CD4-positive, alpha-beta T cell treated with Interleukin-1 beta for 1 hour (primary cell): ENCODE measurements around the gene PTPN4.
A peak's percentile ranks its signal among the peaks of the same experiment; 100 is the strongest.

Source experiments
- DNase-seq, 2 donors: peaks; one replicate each; pipeline ENCODE4 v3.0.0-alpha.2; 2020 to 2022

Gene PTPN4, protein sequence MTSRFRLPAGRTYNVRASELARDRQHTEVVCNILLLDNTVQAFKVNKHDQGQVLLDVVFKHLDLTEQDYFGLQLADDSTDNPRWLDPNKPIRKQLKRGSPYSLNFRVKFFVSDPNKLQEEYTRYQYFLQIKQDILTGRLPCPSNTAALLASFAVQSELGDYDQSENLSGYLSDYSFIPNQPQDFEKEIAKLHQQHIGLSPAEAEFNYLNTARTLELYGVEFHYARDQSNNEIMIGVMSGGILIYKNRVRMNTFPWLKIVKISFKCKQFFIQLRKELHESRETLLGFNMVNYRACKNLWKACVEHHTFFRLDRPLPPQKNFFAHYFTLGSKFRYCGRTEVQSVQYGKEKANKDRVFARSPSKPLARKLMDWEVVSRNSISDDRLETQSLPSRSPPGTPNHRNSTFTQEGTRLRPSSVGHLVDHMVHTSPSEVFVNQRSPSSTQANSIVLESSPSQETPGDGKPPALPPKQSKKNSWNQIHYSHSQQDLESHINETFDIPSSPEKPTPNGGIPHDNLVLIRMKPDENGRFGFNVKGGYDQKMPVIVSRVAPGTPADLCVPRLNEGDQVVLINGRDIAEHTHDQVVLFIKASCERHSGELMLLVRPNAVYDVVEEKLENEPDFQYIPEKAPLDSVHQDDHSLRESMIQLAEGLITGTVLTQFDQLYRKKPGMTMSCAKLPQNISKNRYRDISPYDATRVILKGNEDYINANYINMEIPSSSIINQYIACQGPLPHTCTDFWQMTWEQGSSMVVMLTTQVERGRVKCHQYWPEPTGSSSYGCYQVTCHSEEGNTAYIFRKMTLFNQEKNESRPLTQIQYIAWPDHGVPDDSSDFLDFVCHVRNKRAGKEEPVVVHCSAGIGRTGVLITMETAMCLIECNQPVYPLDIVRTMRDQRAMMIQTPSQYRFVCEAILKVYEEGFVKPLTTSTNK

DNA sequence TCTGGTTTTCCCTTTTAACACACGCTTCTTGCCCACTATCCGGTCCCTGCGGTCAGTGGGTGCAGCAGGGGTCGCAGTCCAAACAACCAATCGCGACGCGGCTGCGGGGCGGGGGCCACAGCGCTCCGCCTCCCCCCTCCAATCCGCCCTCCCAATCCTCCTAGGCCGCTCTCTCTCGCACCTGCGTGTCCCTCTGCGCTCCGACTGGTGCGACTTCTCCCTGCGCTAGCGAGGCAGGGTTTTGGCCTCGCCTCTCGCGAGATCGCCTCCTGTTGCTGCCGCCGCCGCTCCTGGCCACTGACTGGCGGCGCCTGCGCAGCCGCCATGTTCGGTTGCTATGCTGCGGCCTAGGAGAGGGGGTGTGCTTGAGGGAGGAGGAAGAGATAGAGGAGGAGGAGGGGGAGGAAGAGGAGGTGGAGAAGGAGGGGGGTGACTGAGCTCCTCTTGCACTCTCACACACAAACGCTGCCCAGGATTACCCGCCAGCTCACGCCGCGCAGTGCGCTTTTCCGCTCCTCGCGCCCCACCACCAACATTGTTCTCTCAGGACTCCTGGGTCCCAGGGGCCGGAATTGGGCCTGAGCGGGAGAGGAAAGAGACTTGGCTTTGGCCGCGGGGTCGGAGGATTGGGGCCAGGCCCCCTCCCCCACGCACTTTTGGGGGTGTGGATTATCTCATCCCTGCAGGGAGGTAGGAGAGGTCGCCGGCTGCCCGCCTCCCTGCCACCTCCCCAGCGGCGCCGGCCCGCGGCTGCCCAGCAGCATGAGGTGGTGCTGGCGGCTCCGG, at the start of gene PTPN4:
TSS of gene PTPN4 (plus strand) at position 472 of the 786 bp plus-strand sequence. CDS start 49,932 bp downstream, outside the sequence.
- DNase-seq, result peak; percentile 98 to 99

DNA sequence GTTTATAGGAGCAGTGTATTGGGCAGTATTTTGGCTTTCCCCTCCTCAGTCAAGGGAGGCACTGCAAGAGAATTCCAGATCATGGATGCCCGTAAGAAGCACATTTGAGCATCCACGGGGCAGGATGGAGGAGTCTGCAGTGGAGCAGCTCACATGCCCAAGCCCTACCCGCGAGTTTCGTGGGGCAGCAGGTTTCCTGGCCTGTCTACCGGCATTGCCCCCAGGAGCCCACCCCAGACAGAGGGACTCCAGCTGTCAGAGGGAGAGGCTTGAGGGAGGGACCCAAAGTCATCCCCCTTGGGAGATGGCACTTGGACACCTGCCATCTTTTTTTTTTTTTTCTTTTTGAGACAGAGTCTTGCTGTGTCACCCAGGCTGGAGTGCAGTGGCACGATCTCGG, 49.4 kb upstream of the PTPN4 start:
- DNase-seq, result no peak

DNA sequence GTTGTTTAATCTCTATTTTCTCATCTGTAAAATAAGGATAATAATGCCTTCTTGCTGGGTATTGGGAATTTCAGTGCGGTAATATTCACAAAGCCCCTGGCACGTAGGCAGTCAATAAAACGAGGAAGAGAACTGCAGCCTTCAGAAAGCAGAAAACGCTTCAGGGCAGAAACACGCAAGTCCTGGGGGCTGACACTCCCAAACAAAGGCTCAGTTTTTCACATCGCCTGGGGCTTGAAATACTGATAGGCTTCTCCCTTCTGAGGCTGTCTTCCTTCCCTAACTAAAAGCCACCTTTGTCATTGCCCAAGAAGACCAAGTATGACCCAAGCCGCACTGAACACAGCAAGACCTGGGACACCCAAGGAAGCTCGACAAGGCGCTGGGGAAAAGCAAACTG, 48.4 kb upstream of the PTPN4 start:
- no peak for DNase-seq

DNA sequence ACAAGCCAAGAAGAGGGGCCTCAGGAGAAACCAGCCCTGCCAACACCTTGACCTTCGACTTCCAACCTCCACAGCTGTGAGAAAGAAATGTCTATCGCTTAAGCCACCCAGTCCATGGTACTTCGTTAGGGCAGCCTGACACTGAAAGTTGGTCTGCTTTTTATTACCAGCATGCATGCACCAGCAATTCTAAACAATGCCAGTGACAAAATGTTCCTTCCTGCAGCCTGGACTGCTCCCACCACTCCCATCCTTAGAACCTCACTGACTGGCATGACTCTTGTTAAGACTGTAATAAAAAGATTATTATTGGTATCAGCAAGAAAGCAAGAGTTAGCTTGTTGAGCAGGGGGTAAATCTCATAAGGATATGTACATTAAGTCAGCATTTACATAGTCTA, 47.2 kb upstream of the PTPN4 start:
- DNase-seq, result no peak

DNA sequence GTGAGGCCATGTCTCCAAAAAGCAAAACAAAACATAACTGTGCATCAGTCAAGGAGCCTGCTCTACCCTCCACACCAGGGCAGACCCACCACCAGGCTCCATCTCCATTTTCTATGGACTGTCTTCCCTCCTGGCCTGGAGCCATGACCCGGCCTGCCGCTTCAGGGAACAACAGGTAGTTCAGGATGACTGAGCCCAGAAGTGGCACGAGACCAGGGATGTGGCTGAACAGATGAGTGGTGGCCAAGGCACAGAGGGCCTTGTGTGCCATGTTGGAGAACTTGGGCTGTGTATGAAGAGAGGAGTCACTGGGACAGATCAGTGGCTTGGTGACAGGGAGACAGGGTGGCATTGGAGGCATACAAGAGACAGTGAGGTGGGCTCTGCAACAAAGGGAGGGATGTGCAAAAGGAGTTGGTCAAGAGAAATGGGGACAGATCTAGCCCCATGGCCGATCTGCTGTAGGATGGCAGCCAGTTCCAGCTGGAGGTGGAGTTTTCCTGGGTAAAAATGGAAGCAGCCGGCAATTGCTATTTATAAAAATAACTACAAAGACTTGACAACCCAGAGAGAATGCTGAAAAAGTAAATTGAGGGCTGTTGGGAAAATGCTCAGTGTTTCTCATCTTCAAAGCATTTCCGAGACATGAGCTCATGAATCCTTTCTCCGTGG, 45.8 kb upstream of the PTPN4 start:
- no peak for DNase-seq

DNA sequence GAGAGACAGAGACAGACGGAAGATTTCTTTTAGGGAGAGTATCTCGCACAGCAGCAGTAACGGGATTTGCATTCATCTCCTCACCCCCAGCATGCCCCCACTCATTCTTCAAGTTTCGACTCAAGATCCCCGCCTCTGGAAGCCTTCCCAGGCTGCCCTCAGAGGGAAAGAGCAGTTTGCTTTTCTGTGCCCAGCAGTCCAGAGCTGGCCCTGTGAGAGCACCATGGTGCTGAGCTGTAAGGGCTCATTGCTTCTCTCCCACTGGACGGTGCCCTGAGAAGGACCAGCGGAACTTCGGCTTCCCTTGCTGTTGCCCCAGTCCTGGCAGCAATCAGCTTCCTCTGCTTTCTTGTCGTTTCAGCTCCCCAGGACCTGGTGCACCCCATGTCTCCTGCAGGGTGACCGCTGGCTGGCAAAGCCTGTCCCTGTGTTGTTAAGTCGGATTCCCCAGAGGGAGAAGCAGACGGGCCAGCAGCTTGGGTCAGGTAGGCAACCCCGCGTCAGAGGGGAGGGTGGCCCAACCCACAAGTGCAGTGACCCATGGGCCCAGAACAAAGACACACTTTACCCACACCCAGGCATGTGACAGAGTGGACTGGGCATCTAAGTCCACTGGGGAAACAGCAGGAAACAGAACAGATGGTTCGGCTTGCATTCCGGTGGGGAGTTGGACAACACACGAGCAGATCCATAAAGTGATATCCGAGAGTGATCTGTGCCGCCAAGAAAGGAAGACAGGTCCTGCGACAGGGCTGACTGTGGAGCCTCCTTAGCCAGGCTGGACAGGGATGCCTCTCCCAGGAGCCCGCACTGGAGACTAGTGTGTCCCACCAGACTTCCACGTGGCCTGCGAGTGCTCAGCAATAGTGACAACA, 44.1 kb upstream of the PTPN4 start:
- DNase-seq, result no peak

DNA sequence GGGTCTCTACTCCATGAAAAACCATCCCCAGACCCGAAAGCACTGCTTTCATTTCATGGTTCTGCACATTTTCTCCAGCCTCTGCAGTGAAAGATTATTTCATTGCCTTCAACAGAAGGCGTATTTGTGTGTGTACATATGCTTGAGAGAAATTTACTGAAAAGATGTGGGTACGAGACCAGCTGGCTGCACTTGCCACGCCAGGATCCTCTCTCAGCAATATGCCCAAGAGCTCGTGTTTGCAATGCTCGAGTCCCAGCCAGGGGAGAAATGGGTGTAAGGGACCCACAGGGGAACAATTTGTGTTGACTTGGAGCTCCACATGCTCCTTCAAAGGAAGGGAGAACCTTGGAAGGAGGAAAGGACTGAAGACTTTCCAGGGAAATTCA, 43.4 kb upstream of the PTPN4 start:
- DNase-seq, result no peak

DNA sequence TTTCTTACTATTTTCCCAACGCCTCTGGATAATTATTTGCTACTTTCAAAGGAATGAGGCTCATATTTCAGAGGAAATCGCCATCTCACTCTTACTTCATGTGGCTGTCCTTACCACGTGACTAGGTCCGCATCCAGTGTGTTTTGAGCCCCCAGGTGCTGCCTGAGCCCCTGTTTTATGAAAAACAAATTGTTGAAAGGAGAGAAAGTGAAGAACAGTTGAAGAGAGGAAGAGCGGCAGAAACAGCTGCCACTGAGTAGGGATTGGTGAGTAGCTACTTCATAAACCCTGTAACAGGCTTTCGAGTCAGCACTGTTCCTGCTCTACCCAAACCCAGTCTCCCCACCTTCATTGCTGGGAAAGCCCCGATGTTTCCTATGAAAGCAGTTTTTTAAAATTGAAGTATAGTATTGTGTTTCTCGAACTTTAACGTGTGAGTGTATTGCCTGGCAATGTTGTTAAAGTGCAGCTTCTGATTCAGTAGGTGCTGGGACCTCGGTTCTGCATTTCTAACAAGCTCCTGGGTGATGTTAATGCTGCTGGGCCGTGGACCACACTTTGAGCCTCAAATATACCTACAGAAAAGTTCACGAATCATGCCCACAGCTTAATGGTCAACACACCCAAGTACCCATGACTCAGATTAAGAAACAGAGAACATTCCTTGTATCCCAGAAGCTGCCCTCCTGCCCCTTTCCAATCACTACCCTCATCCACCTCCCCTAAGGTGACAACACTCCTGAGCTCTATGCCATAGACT, 41.0 kb upstream of the PTPN4 start:
- DNase-seq, result no peak

DNA sequence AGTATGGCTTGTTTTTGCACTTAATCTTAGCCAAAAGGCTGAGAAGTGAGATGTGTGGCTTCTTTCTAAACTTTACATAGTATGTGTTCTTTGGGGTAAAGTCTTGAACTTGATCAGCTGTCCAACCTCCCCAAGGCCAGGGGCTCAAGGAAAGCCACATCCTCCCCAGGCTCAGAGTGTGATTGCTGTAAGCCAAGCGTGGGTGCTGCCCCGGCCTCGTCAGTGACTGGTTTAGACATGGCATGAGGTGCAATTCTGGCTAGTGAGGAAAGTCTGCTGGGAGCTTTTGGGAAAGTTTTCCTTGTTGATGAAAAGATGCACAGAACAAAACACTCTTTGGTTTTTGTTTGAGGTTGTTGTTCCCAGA, 40.5 kb upstream of the PTPN4 start:
- no peak for DNase-seq

DNA sequence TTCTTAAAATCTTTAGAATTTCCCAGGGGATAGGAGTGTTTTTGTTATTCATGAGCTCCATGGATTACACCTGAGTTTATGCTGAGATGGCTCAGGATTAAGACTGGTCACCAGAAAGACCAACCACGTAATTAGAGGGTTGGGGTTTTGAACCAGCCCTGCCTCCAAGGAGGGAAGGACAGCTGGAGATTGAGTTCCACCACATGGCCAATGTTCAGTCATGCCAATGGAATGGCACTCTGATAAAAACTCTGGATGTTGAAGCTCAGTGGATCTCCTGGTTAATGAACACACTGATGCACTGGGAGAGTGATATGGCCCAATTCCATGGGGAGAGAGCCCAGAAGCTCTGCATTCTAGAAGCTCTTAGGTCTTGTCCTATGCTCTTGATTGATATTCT, 38.7 kb upstream of the PTPN4 start:
- DNase-seq, result no peak

DNA sequence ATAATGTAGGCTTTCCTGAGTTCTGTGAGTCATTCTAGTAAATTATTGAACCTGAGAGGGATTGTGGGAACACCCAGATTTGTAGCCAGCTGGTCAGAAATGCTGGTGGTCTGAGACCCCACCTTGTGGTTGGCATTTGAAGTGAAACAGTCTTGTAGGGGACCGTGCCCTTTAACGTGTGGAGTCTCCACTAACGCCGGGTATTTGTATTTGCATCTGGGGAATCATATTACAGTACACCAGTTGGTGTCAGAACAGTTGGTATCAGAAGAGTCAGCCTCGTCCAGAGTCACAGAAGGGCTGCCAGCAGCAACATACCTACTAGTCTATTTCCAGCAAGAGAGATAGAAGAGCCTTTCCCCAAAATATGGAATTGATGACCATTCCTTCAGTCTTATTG, 38.3 kb upstream of the PTPN4 start:
- DNase-seq, result no peak

DNA sequence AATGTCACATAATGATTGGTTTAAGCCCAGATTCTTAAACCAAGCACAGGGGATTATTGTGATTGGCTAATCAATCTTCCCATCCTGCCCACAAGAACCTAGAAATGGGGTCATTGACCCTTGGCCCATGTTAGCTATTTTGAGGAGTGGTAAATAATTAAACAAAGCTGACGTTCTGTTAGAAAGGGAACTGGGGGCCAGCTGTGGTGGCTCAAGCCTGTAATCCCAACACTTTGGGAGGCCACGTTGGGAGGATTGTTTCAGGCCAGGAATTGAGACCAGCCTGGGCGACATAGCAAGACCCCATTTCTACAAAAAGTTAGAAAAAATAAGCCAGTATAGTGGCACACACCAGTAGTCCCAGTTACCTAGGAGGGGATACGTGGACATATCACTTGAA, 37.8 kb upstream of the PTPN4 start:
- no peak for DNase-seq

DNA sequence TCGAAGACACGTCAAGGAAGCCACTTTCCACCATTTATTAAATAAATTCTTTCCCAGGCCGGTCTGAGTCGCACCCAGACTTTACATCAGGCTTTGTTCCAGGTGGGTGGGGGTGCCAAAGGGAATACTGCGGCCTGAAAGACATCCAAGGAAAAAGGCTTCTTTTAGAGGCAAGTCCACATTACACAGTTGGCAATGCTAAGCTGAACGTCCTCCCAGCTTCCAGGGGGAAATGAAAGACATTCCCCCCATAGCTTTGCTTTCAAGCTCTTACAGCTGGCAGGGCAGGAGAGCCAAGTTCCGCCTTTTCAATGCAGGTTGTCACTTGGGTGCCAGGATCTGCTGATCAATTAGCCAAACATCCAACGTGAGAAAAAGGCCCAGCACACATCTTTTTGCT, 36.5 kb upstream of the PTPN4 start:
- DNase-seq, result no peak

DNA sequence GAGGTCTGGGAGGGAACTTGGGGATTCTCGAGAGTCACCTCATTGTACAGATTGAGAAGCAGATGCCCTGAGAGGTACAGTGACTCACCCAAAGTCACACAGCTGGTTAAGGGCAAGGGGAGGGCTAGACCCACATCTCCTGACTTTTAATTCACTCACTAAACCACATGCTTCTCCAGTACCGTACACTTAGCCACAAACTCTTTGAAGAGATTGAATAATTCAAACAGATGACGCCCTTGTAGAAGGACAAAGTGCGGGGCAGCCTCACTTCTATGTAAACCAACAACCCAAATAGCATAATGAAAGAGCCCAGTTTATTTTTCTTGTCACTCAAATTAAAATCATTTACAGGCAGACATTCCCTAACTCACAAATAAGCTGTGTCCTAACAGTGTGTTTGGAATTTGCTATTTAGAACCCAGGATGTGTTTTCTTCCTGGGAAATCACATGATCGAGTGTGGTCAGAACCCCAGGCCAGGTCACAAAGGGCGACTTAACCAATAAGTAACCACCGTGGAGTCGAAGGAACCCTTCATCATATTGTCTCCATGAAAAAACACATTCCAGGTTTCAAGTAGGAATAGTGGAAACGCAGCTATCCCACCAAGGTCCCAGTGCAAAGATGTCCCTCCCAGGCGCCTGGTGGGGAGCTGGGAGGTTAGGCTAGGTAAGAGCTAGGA, 35.8 kb upstream of the PTPN4 start:
- no peak for DNase-seq

DNA sequence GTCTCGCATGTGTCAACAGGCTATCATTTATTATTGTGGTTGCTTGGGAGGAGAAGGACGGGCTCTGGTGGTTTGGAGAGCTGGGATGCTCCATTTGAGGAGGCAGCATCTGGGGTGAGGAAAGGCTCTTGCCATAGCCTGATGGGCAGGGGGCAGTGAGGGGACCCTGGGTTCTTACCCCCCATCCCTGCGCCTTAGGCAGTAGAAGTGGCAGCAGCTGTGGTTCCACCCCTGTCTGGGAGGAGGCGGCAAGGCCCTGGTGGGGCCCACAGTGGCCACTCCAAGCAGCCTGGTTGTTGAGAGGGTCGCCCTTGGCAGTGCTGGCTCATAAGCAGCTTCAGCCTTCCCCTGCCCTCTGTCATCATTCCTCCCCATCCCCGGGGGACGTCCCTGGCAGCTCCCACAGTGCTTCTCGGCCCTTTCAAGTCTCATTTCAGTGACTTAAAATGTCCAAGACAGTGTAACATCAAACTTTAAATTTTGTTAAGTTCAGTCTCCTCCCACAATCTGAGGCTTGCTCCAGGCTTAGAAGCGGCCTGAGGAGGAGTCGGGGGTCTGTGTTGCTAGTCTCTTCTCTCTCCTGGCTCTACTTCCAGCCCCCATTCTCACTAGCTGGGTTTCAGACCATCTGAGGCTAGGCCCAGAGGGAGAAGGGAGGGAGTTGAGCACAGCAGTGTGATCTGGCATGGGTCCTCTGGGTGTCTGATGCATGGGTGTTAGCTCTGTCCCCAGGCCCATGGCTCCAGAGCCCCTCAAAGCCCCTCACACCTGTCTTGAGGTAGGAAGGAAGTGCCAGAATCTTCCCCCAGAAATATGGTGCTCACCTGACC, 34.9 kb upstream of the PTPN4 start:
- DNase-seq, result no peak

DNA sequence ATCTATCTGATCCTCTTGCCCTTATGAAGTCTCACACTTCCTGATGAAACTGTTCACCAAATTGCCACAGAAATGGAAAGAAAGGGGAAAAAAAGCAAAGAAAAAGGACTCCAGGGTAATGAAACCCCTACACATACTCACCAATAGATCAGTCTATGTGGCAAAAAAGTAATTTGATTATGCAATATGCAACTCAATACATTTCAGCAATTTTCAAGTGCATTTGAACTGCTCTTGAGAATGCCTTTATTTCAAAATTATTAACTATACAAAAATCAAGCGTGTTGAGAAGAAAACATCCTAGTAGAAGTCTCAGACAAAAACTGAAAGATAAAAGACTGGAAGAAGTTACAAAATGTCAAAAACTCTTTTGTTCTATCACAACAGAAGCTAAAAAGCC, 32.2 kb upstream of the PTPN4 start:
- DNase-seq, result no peak

DNA sequence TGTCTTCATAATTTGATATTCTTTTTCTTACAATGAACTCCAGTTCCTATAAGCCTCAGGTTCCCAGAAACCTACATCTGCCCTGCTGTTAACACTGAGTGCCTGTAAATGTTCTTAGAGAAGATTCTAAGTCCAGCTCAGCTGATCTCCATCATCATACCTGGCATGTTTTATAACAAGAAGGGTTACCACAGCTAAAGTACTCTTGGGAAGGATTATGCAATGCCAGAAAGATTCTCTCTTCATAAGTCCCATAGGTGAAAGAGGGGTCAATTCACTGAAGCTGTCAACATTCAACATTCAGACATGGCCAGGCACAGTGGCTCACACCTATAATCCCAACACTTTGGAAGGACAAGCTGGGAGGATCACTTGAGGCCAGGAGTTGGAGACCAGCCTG, 31.3 kb upstream of the PTPN4 start:
- no peak for DNase-seq

DNA sequence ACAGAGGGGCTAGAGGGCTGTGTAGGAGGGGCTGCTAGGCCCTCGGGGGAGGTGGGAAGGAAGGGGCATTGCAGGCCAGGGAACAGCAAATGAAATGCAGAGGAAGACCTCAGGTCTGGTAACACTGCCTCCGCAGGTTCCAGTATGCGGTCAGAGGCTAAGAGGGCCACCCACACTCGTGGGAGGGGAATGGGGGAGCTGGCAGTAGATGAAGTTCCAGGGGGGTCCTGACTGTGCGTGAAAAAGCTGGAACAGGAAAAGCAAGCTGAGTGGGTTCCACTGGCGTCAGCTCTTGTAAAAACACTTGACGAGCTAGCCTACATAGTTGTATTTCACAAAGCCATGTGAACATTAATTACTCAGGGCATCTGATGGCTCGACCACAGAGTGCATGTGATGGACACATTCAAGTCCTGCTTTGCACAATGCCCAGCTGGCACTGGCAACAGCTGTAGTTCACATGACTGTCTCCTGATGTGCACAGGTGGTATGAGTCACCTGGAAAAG, 29.0 kb upstream of the PTPN4 start:
- DNase-seq, result no peak

DNA sequence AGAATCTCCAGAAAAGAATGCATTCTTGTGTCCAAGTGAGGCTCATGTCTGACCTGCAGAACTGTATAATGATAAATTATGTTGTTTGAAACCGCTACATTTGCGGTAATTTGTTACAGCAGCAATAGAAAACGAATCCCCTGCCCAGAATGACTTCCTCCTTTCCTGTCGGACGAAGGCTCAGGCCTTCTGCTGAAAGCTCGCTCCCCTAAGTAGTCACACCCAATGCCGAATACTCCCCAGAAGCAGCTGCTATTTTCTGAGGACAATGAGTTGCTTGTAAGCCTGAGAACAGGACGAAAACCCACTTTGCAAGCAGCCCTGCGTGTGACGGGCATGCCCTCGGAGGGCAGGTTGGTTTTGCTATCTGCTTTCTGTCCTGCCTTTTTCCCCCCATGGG, 27.7 kb upstream of the PTPN4 start:
- DNase-seq, result no peak
